NCI-H1417 (cell line): Measurements from ENCODE around the gene NNT.
A peak's percentile ranks its signal among the peaks of the same experiment; 100 is the strongest.
"Not testable (repeated sequence)": the region's sequence is repeated elsewhere in the genome, so short reads cannot be mapped to it uniquely, and the experiment has no call there.

ENCODE experiments used
- DNase-seq, 3 experiments: peaks; one replicate each; lab custom pipeline; 2025; lab: John Stamatoyannopoulos, UW

NNT gene

DNA sequence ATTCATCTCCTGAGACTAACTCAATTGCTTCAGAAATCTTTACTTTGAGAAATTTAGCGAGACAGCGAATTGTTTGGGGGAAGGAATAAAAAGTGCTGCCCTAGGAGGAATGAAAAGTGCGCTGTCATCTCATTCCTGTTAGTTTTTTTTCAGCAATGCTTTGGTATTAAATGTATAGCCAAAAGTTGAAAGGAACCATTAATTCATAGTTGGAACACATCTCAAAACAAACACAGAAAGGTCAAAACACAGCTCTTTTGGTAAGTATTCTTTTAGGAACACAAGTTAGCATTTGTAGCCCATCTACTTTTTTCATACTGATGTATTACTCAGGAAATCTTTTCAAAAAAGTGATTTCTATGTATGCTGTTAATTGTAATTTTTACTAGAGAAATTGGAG is 109.1 kb downstream of the NNT start:
- DNase-seq = no peak

DNA sequence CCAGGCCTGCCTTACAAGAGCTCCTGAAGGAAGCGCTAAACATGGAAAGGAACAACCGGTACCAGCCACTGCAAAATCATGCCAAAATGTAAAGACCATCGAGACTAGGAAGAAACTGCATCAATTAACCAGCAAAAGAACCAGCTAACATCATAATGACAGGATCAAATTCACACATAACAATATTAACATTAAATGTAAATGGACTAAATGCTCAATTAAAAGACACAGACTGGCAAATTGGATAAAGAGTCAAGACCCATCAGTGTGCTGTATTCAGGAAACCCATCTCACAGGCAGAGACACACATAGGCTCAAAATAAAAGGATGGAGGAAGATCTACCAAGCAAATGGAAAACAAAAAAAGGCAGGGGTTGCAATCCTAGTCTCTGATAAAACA is 116.8 kb downstream of the NNT start:
- DNase-seq = not testable (repeated sequence)

DNA sequence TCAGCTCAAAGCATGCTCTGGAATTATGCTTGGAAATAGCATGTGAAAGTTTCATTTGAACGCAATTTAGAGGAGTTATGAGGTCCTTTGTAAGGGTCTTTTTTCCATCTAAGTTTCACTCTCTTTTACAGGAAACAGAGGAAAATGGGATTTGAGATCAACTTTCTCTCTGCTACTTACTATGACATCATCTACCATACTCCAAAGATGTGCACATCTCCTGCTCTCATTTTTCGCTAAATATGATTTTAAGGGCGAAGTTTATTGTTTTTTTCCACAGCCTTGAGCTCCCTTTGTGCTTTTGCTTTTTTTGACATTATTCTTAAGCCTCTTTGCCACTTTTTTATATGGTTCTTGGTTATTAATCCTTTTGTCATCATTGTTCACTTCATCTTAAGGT is 125.6 kb downstream of the NNT start:
- no peak for DNase-seq

DNA sequence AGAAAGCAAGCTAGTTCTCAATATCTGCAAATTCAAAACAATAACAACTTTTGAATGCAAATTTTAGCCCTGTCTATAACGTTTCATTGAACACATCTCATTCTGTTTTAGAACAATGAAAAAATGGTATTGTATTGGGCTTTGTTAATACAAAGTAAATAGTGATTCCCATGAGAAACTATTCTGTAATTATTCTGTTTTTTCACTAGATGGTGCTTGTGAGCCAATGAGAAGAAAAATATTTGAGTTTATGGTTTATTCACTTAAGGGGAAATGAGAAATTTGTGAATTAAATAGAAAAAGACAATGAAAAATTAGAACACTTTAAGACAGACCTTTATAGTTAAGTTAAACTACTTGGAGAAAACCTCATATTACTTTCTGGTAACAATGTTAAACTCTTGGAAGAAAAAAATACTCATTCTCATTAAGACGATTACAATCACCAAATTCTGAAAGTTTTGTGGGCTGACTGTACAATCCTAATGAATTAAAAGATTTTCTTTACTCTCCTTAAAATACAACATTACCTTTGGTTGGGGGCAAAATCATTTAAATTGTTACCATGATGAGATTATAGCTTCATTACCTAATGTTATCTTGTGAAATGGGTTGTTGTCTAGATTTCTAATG is 127.0 kb downstream of the NNT start:
- DNase-seq = peak in 2 of 3 experiments; percentile 15 to 57

DNA sequence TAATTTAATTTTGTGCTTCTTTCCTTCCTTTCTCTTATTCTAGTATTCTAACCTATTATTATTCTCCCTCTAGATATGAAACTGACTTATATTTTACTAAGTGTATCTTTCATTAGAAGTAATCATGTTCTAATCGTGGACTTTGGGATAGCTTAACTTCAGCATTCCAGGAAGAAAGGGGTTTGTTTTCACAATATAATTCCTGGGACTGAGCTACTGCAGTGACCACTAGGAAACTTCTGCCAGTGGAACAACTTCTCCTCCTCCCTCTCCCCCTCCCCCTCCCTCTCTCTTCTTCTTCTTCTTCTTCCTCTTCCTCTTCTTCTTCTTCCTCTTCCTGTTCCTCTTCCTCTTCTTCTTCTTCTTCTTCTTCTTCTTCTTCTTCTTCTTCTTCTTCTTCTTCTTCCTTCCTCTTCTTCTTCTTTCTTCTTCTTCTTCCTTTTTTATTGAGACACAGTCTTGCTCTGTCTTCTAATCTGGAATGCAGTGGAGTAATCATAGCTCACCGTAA is 127.9 kb downstream of the NNT start:
- DNase-seq = no peak

DNA sequence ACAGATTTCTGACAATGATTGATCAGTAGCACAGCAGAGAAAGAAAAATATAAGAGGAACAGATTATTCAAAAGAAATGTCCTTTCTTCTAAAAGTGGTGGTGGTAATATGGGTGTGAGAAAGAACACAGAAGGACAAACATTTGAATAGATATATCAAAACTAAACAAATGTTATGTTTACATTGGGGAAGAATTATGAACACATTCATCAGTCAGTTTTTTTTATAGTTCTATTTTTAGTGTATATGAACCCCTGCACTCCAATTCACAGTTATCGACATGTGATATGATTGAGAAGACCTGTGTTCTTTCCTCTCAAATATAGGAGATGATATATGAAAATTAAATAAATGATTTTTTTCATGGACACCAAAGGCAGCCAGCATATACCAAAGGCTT is 128.6 kb downstream of the NNT start:
- DNase-seq = no peak

DNA sequence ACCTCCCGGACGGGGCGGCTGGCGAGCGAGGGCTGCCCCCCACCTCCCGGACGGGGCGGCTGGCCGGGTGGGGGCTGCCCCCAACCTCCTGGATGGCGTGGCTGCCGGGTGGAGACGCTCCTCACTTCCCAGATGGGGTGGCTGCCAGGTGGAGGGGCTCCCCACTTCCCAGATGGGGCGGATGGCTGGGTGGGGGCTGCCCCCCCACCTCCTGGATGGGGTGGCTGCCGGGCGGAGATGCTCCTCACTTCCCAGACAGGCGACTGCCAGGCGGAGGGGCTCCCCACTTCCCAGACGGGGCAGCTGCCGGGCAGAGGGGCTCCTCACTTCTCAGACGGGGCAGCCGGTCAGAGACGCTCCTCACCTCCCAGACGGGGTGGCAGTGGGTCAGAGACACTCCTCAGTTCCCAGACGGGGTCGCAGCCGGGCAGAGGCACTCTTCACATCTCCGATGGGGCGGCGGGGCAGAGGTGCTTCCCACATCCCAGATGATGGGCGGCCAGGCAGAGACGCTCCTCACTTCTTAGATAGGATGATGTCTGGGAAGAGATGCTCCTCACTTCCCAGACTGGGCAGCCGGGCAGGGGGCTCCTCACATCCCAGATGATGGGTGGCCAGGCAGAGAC is 143.1 kb downstream of the NNT start:
- DNase-seq = not testable (repeated sequence)

DNA sequence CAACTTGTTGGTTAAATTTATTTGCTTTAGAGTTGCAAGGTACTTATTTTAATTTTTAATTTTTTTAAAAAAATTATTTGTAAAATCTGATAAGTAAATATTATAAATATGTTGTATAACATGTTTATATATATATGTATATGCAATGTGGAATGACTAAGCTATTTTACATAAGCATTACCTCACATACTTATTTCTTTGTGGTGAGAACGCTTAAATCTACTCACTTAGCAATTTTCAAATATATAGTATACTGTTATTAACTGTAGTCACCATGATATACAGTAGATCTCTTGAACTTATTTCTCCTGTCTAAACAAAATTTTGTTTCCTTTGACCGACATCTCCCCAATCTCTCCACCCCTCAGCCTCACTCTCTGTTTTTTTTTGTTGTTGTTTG is 147.8 kb downstream of the NNT start:
- no peak for DNase-seq

DNA sequence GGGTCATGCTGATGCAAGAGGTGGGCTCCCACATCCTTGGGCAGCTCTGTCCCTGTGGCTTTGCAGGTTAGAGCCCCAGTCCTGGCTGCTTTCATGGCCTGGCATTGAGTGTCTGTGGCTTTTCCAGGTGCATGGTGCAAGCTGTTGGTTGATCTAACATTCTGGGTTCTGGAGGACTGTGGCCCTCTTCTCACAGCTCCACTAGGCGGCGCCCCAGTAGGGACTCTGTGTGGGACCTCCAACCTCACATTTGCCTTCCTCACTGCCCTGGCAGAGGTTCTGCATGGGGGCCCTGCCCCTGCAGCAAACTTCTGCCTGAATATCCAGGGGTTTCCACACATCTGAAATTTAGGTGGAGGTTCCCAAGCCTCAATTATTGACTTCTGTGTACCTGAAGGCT is 150.1 kb downstream of the NNT start:
- DNase-seq = no peak
